OCI-LY3 (cell line): ENCODE results near the gene TTC9B.

ENCODE experiments used
- CTCF ChIP-seq: fragments of 200-600, 300-600 bp; sonication (generic); IDR thresholded peaks from 2 replicates; pipeline ENCODE4 v1.5.1; 2014; ENCODE audit warnings: antibody characterized with exemption, low read length, low read depth
- EZH2phosphoT487 ChIP-seq: fragments of 200-600 bp; shearing (Covaris generic); IDR thresholded peaks from 2 replicates; pipeline ENCODE4 v1.6.1; 2018; ENCODE audit warnings: antibody characterized with exemption, mixed run types, low read depth

DNA sequence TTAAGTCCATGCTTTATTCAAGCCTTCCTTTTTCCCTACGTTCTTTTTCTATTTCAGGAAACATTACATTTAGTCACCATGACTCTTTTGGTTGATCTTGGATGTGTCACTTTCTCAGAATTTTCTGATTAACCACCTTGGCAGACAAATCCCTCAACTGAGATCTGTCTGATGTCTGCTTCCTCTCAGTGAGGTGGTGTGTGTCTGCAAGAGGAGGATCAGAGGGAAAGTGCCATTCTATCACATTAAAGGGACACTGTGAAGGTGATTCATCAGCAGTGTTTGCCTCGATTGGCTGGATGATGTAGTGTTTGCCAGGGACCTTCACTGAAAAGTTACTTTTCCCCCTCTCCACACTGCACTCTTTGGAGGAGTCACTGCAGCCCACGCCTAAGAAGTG lies 11.3 kb upstream of the TTC9B start:
- TF ChIP-seq CTCF (no peak), EZH2phosphoT487 (no peak)
